ENCODE results near the gene LRP1B.
"Not testable (repeated sequence)": the region's sequence is repeated elsewhere in the genome, so short reads cannot be mapped to it uniquely, and the experiment has no call there.

Gene LRP1B

GRCh38 chr2:141889788-141890187 is 241.0 kb downstream of the LRP1B start:
- DNase-seq (ENCODE audit: low read depth in 2 of 2) = no peak

- DNase-seq (ENCODE audit: low read depth in 2 of 2) = no peak
Measured at GRCh38 chr2:141888987-141889555, 241.7 kb downstream of the LRP1B start.

- no peak for DNase-seq (ENCODE audit: low read depth in 2 of 2)
Measured at GRCh38 chr2:141887363-141887762, 243.5 kb downstream of the LRP1B start.

- DNase-seq (ENCODE audit: low read depth in 2 of 2) = no peak
Measured at GRCh38 chr2:141878016-141878415, 252.8 kb downstream of the LRP1B start.

- DNase-seq (ENCODE audit: low read depth in 2 of 2) = no peak
Measured at GRCh38 chr2:141871913-141872634, 258.7 kb downstream of the LRP1B start.

- DNase-seq (ENCODE audit: low read depth in 2 of 2) = no peak
Measured at GRCh38 chr2:141869572-141869971, 261.2 kb downstream of the LRP1B start.

- DNase-seq (ENCODE audit: low read depth in 2 of 2) = no peak
Measured at GRCh38 chr2:141863964-141864363, 266.9 kb downstream of the LRP1B start.

GRCh38 chr2:141856215-141856919 is 274.4 kb downstream of the LRP1B start:
- DNase-seq (ENCODE audit: low read depth in 2 of 2) = no peak

GRCh38 chr2:141848191-141848590 is 282.6 kb downstream of the LRP1B start:
- DNase-seq (ENCODE audit: low read depth in 2 of 2) = no peak

- DNase-seq (ENCODE audit: low read depth in 2 of 2) = no peak
Measured at GRCh38 chr2:141844231-141844630, 286.6 kb downstream of the LRP1B start.

GRCh38 chr2:141835103-141835502 is 295.7 kb downstream of the LRP1B start:
- no peak for DNase-seq (ENCODE audit: low read depth in 2 of 2)

- no peak for DNase-seq (ENCODE audit: low read depth in 2 of 2)
Measured at GRCh38 chr2:141828761-141829160, 302.1 kb downstream of the LRP1B start.

GRCh38 chr2:141824790-141825189 is 306.0 kb downstream of the LRP1B start:
- DNase-seq (ENCODE audit: low read depth in 2 of 2) = no peak

- no peak for DNase-seq (ENCODE audit: low read depth in 2 of 2)
Measured at GRCh38 chr2:141820893-141821292, 309.9 kb downstream of the LRP1B start.

- not testable (repeated sequence) for DNase-seq (ENCODE audit: low read depth in 2 of 2)
Measured at GRCh38 chr2:141815320-141815719, 315.5 kb downstream of the LRP1B start.

- DNase-seq (ENCODE audit: low read depth in 2 of 2) = no peak
Measured at GRCh38 chr2:141814150-141814549, 316.7 kb downstream of the LRP1B start.

GRCh38 chr2:141810148-141810547 is 320.7 kb downstream of the LRP1B start:
- no peak for DNase-seq (ENCODE audit: low read depth in 2 of 2)

GRCh38 chr2:141806090-141806489 is 324.7 kb downstream of the LRP1B start:
- no peak for DNase-seq (ENCODE audit: low read depth in 2 of 2)

GRCh38 chr2:141805302-141805701 is 325.5 kb downstream of the LRP1B start:
- no peak for DNase-seq (ENCODE audit: low read depth in 2 of 2)

GRCh38 chr2:141796449-141796848 is 334.4 kb downstream of the LRP1B start:
- no peak for DNase-seq (ENCODE audit: low read depth in 2 of 2)

- DNase-seq (ENCODE audit: low read depth in 2 of 2) = no peak
Measured at GRCh38 chr2:141791521-141791920, 339.3 kb downstream of the LRP1B start.

- no peak for DNase-seq (ENCODE audit: low read depth in 2 of 2)
Measured at GRCh38 chr2:141782574-141782973, 348.2 kb downstream of the LRP1B start.

GRCh38 chr2:141778315-141778835 is 352.4 kb downstream of the LRP1B start:
- no peak for DNase-seq (ENCODE audit: low read depth in 2 of 2)

Measured in fibroblast of skin of left quadriceps (primary cell).